Spleen (tissue), 11 donors: ENCODE measurements around the gene PRKCSH. TPM values are rescaled to one million over a fixed set of nuclear protein-coding genes. Genes with fewer than 3 reads are reported as not detected.
"Not testable (repeated sequence)": the region's sequence is repeated elsewhere in the genome, so short reads cannot be mapped to it uniquely, and the experiment has no call there.

Source experiments
- DNase-seq: peaks from one replicate; pipeline ENCODE4 v3.0.0-alpha.2; 2020
- H3K27ac ChIP-seq, 8 donors: fragments of 200-600 bp; sonication (generic) in 7 of 8; 1 replicate in 4 of 8; 2 replicates in 4 of 8; pipeline versions ENCODE4 v1.5.0 to v1.8.0; 2016 to 2021; ENCODE audit warnings: inconsistent platforms in 4 of 8, mild to moderate bottlenecking in 4 of 8, moderate library complexity in 1 of 8
- H3K27me3 ChIP-seq, 7 donors: fragments of 200-600 bp; sonication (generic) in 6 of 7; replicated peaks in 1 of 7; 1 replicate in 4 of 7; 2 replicates in 3 of 7; pipeline versions ENCODE4 v1.5.0 to v1.8.0; 2016 to 2021; ENCODE audit warnings: inconsistent platforms in 3 of 7, mild to moderate bottlenecking in 1 of 7
- H3K36me3 ChIP-seq, 6 donors: fragments of 200-600 bp; sonication (generic) in 5 of 6; 1 replicate in 4 of 6; 2 replicates in 2 of 6; pipeline versions ENCODE4 v1.5.0 to v1.8.0; 2016 to 2021; ENCODE audit warnings: inconsistent platforms in 2 of 6
- H3K4me1 ChIP-seq, 6 donors: fragments of 200-600 bp; sonication (generic) in 5 of 6; 1 replicate in 3 of 6; 2 replicates in 3 of 6; pipeline versions ENCODE4 v1.5.0 to v1.8.0; 2016 to 2021; ENCODE audit warnings: inconsistent platforms in 3 of 6
- H3K4me3 ChIP-seq, 8 donors: fragments of 200-600 bp; sonication (generic) in 7 of 8; 1 replicate in 4 of 8; 2 replicates in 4 of 8; pipeline versions ENCODE4 v1.5.0 to v1.8.0; 2016 to 2021; ENCODE audit warnings: inconsistent platforms in 4 of 8, mild to moderate bottlenecking in 4 of 8, moderate library complexity in 2 of 8
- H3K9me3 ChIP-seq, 8 donors: fragments of 200-600 bp; sonication (generic) in 7 of 8; 1 replicate in 4 of 8; 2 replicates in 4 of 8; pipeline versions ENCODE4 v1.5.0 to v1.8.0; 2016 to 2021; ENCODE audit warnings: inconsistent platforms in 4 of 8
- CTCF ChIP-seq, 11 experiments: fragments of 200-600 bp in 7 of 11; fragments of 450-650 bp in 4 of 11; sonication (generic) in 4 of 11; IDR thresholded peaks in 8 of 11; conservative IDR thresholded peaks in 3 of 11; 1 replicate in 7 of 11; 2 replicates in 4 of 11; pipeline versions ENCODE4 v1.4.0 to v1.8.0; 2016 to 2021; ENCODE audit warnings: antibody characterized with exemption in 11 of 11, inconsistent platforms in 4 of 11, mild to moderate bottlenecking in 1 of 11
- POLR2A ChIP-seq, 3 donors: fragments of 450-650 bp; IDR thresholded peaks; one replicate each; pipeline ENCODE4 v1.5.1; 2017; ENCODE audit warnings: antibody characterized with exemption in 3 of 3, mild to moderate bottlenecking in 1 of 3
- POLR2AphosphoS5 ChIP-seq, 3 donors: sonication (generic); formaldehyde crosslinking; IDR thresholded peaks; one replicate each; pipeline ENCODE4 v1.5.1; 2017; ENCODE audit warnings: antibody characterized with exemption in 3 of 3
- WGBS, 5 donors: extraction: QIAGEN DNeasy Blood & Tissue Kit in 3 of 5; methylation state at CpG; one replicate each; pipeline versions ENCODE4 v1.1.5 to v1.1.7; 2013 to 2018; 5-methylcytosine and 5-hydroxymethylcytosine counted together
- intact Hi-C: fragments of 100-400 bp; cut with DNase I; formaldehyde crosslinking; loops from one replicate; pipeline ENCODE4 v1.15.0; 2023; ENCODE audit warnings: low total_unique reads
- polyA plus RNA-seq, 3 donors: library from polyadenylated mRNA; stranded (reverse); fragments of 200-250 nt; gene quantifications; one replicate each; pipeline ENCODE4 v1.2.1, GENCODE V29; 2013
- total RNA-seq, 7 donors: library from RNA; depleted of rRNA in 3 of 7; stranded (reverse); fragments of >200 nt in 3 of 7; fragmentation: NEBNext Ultra II Directional in 4 of 7; extraction: Animal tissue kit (Norgen Biotek cat#: 25700) in 4 of 7; gene quantifications; one replicate each; pipeline versions ENCODE4 v1.1.0 to v1.2.1, GENCODE V29; 2016 to 2021
- donor health status: healthy with polysubstance abuse.
- donor health status: DM: no; HTN: no; CAD: no; lungs with moderate emphysema.
- donor health status: DM: no; HTN: no; CAD: no.
- donor health status: Bipolar disorder and iron deficiency.
- donor health status: healthy.
- donor health status: DM: no; HTN: no; CAD: no.
- donor health status: DM: yes; HTN: yes; CAD: no.

Gene PRKCSH
- total and polyA plus RNA-seq, 10 donors: 80.3 to 258 (median 145) TPM

- peaks cover 0 to 13% (median 0%) of the 10 kb centered on the region in 7 donors for H3K27me3 ChIP-seq
- H3K36me3 ChIP-seq: peaks cover 0 to 34% (median 0%) of the 10 kb centered on the region in 6 donors
- no peaks in the 10 kb centered on the region for H3K9me3 ChIP-seq
- DNase-seq: no peak
- WGBS, 5 donors: 80 to 92% (median 85%) methylated on average over 8 to 9 of the region's 9 CpGs
- H3K27ac ChIP-seq: no peak overlapping the region
- peaks cover 2 to 30% (median 12%) of the 10 kb centered on the region in 6 donors for H3K4me1 ChIP-seq
- intact Hi-C loops: no loop called here
- TF ChIP-seq POLR2A (IDR thresholded peaks at IDR 0.05): no peak
- no peak for TF ChIP-seq POLR2AphosphoS5 (IDR thresholded peaks at IDR 0.05)
- no peak for TF ChIP-seq CTCF (IDR thresholded peaks at IDR 0.05 in 8 of 11, conservative IDR thresholded peaks at IDR 0.05 in 3 of 11)
- no peak overlapping the region for H3K4me3 ChIP-seq
Measured at GRCh38 chr19:11401808-11402543, 33.5 kb upstream of the PRKCSH start.

GRCh38 chr19:11404588-11405222 lies 30.7 kb upstream of the PRKCSH start:
- no peaks in the 10 kb centered on the region for H3K9me3 ChIP-seq
- peaks cover 0 to 31% (median 0%) of the 10 kb centered on the region in 7 donors for H3K27me3 ChIP-seq
- H3K4me3 ChIP-seq: no peak overlapping the region
- TF ChIP-seq CTCF (IDR thresholded peaks at IDR 0.05 in 8 of 11, conservative IDR thresholded peaks at IDR 0.05 in 3 of 11): no peak
- TF ChIP-seq POLR2AphosphoS5 (IDR thresholded peaks at IDR 0.05): peak in 1 of 3 donors; percentile 67
- 47 to 68% (median 61%) methylated on average over 9 of the region's 9 CpGs for WGBS, 5 donors
- H3K4me1 ChIP-seq: peaks cover 2 to 34% (median 13%) of the 10 kb centered on the region in 6 donors
- H3K36me3 ChIP-seq: peaks cover 0 to 20% (median 0%) of the 10 kb centered on the region in 6 donors
- intact Hi-C loops: no loop called here
- H3K27ac ChIP-seq: peak overlapping the region in 5 of 8 donors; percentile 60 to 78 (median 76)
- no peak for DNase-seq

- H3K27me3 ChIP-seq: peaks cover 0 to 35% (median 0%) of the 10 kb centered on the region in 7 donors
- intact Hi-C loops: no loop called here
- peak overlapping the region in 1 of 8 donors; percentile 27 for H3K4me3 ChIP-seq
- H3K4me1 ChIP-seq: peaks cover 2 to 34% (median 13%) of the 10 kb centered on the region in 6 donors
- H3K9me3 ChIP-seq: no peaks in the 10 kb centered on the region
- H3K27ac ChIP-seq: peak overlapping the region in 4 of 8 donors; percentile 46 to 78 (median 71)
- peaks cover 0 to 16% (median 0%) of the 10 kb centered on the region in 6 donors for H3K36me3 ChIP-seq
- peak; percentile 80 for DNase-seq
- 39 to 51% (median 42%) methylated on average over 33 to 44 of the region's 44 CpGs for WGBS, 5 donors
- TF ChIP-seq POLR2A (IDR thresholded peaks at IDR 0.05) (no peak), POLR2AphosphoS5 (IDR thresholded peaks at IDR 0.05) (peak in 2 of 3 donors; percentile 35 to 51), CTCF (IDR thresholded peaks at IDR 0.05 in 8 of 11, conservative IDR thresholded peaks at IDR 0.05 in 3 of 11) (peak in 6 of 11 experiments; percentile 27 to 41 (median 33))
Measured at GRCh38 chr19:11405846-11406643, 29.4 kb upstream of the PRKCSH start.

- H3K4me3 ChIP-seq: peak overlapping the region in 1 of 8 donors; percentile 27
- peaks cover 2 to 34% (median 13%) of the 10 kb centered on the region in 6 donors for H3K4me1 ChIP-seq
- H3K9me3 ChIP-seq, intact Hi-C loops, DNase-seq: not testable (repeated sequence)
- H3K27me3 ChIP-seq: peaks cover 0 to 35% (median 0%) of the 10 kb centered on the region in 7 donors
- H3K27ac ChIP-seq: peak overlapping the region in 2 of 8 donors; percentile 46 to 76
- WGBS, 5 donors: 66 to 76% (median 70%) methylated on average over 11 to 12 of the region's 12 CpGs
- peaks cover 0 to 11% (median 0%) of the 10 kb centered on the region in 6 donors for H3K36me3 ChIP-seq
Measured at GRCh38 chr19:11406703-11407236, 28.7 kb upstream of the PRKCSH start.
